Measurements from ENCODE around the gene COL6A1. TPM values are rescaled to one million over a fixed set of nuclear protein-coding genes. Genes with fewer than 3 reads are reported as not detected.
A peak's percentile ranks its signal among the peaks of the same experiment; 100 is the strongest.
"Not testable (repeated sequence)": the region's sequence is repeated elsewhere in the genome, so short reads cannot be mapped to it uniquely, and the experiment has no call there.

The COL6A1 gene
- polyA plus RNA-seq, 1 donor = 205 TPM

DNA sequence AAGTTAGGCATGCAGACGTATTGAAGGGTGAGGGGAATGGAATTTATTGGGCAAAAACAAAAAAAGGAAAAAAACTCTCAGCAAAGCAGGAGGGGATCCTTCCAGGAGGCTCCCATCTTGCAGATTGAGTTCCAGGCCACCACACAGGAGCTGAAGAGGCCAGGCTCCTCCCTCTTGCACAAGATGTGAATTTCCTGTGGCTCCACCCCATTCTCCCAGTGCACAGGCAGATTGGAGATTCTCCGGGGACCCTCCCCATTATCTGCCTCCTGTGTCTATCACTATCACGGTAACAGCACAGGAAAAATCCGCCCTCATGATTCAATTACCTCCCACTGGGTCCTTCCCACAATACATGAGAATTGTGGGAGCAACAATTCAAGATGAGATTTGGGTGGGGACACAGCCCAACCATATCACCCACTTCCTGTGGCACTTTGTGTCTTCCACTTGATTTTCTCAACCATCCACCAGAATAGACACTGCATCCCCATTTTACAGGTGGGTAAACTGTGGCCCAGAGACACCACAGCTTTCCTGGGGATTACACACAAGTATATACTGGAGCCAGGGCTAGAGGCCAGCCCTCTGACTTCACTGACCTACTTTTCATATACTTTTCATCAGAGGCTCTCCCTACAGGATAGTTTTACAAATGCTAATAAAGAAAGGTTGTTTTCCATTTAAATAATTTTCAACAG, 18.9 kb upstream of the COL6A1 start:
- no peak for DNase-seq

DNA sequence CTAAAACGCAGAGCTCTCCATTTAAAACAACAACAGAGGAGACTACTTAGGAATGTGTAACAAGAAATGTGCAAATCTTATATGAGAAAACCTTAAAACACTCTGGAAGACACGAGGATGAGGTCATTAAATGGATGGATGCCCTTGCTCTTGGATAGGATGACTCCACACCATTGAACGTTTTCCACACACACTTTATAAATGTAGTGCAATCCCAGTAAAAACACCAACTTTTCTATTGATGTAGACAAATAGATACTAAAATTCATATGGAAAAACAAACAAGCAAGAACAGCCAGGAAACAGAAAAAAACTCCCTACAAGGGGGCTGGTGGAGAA, 18.4 kb upstream of the COL6A1 start:
- no peak for DNase-seq

DNA sequence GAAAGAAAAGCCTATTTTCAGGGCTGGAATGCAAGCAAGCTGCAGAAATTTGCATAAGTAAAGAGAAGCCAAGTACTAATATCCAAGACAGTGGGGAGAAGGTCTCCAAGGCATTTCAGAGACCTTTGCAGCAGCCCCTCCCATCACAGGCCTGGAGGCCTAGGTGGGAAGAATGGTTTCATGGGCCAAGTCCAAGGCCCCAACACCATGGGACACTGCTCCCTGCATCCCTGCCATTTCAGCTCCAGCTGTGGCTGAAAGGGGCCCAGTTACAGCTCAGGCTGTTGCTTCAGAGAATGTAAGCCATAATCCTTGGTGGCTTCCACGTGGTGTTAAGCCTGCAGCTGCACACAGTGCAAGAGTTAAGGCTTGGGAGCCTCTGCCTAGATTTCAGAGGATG, 16.9 kb upstream of the COL6A1 start:
- DNase-seq = no peak

DNA sequence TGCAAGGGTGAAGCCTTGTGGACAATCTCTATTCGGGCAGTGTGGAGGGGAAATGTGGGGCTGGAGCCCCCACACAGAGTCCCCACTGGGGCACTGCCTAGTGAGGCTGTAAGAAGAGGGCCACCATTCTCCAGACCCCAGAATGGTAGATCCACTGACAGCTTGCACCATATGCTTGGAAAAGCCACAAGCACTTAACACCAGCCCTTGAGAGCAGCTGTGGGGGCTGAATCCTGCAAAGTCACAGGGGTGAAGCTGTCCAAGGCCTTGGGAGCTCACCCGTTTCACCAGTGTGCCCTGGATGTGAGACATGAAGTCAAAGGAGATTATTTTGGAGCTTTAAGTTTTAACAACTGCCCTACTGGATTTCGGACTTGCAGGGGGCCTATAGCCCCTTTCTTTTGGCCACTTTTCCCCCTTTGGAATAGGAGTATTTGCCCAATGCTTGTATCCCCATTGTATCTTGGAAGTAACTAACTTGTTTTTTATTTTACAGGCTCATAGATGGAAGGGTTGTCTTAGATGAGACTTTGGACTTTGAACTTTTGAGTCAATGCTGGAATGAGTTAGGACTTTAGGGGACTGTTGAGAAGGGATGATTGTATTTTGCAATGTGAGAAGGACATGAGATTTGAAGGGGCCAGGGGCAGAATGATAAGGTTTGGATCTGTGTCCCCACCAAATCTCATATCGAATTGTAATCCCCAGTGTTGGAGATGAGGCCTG, 16.3 kb upstream of the COL6A1 start:
- no peak for DNase-seq

DNA sequence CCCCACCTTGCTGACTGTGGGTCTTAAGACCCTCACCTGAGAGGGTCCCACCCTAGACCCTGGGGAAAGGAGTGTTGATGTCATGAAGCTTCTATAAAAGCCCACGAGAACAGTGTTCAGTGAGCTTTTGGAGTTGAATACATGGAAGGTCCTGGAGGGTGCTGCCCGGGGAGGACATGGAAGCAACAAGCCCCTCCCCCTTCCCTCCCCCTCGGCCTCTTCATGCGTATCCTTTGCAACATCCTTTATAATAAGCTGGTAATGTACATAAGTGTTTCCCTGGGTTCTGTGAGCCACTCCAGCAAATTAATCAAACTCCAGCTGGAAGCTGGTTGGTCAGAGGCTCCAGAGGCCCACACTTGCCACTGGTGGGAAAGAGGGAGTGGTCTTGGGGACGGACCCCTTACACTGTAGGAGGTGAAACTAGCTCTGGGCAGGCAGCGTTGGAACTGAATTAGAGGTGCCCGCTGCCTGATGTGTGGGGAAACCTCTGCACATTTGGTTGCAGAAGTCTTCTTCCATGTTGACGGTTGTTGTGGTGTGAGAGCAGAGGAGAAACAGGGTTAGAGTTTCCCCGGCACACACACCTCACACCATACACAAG, 14.7 kb upstream of the COL6A1 start:
- DNase-seq = no peak

DNA sequence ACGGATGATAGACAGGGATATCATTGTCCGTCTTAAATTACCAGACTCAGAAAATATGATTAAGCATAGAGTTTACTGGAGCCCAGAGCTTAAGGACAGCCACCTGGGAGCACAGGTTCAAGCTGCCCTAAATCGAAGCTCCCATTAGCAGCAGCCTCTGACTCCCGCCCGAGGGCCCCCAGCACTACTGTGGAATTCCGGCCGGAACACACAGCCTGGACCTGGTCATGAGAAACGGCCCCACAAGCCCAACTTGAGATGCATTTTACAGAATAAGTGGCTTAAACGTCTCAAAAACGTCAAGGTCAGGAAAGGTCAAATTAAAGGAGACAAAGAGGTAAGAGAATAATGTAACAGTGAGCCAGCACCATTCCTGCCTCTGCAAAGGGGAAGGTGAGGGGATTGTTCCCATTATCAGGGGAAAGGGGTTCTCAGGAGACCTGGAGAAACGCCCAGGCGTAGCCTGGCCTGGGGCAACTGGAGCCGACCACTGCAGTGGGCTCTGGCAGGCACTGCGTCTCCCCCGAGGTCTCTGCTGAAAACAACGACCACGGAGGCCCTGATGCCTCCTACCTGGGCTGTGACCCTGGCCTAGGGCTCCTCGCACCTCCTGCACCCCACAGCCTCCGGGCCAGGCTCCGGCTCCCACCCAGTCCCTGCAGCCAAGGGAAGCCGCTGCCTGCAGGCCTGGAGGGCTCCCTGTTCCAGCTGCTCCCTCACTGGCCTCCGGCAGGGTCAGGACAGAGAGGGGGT, 11.5 kb upstream of the COL6A1 start:
- DNase-seq = no peak

DNA sequence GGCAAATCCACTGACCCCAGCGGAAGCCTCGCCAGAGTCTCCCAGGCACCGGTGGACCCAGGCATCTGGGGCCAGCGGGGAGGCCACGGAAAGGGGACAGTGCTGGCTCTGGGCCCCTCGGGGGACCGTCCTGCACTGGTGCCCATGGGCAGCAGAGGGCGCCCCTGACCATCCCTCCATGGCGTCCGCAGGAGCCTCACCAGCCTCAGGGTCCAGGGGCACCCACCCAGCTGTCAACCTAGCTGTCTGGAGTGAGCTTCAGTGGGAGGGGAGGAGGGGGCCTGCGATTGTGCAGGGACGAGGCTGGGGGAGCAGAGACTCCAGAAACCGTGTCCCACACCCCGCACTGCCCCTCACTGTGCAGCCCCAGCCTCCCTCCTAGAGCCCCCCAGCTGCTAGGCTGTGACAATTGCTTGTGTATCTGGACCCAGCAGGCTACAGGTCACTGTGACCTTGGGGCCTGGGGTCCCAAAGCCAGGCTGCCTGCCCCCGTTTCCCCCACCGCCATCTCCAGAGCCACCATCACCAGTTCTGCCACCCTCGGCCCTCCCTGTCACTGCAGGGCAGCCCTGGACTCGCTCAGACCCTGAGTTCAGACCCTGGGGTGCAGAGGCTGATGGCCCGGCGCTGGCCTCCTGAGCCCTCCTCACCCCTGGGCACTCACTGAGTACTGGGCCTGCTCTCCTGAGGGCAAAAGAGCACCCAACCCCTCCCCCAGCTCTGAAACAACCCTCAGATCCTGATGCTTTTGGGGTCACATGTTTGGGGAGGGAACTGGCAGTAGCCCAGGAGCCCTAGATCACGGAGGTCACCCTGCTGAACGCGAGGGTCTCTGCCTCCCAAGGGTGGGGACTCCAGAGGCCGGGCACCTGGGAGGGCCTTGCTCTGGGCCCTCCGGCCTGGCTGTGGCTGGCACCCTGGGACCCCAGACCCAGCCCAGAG, 10.6 kb upstream of the COL6A1 start:
- DNase-seq = peak; percentile 36

DNA sequence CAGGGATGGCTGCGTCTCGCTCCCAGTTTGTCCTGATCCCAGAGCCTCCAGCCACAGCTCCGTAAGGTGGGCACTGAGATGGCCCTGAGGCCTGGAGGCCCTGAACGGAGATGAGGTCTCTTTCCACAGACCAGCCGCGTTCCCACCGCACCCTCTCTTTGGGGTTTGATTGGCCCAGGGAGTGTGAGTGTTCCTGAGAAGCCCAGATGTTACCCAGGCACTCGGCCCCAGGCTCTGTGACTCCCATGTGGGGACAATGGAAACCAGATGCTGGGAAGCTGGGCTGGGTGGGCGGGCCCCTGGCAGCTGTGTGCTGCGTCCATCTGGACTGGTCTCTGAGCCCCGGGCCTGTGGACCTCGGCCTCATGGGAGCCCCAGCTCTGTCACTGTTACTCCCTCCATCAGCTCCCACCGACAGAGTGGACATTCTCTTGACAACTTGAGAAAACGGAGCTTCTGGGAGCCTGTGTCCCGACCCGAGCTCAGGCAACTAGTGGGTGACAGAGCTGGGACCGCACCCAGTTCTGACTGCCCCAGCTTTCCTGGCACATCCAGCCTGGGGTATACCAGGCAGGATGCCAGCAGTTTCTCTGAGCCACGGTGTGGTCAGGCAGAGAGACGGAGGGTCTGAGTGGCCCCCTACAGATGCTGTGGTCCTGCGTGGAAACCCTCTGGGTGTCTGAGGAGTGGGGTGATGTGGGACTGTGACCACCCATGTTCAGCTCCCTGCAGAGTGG, 9.8 kb upstream of the COL6A1 start:
- no peak for DNase-seq

DNA sequence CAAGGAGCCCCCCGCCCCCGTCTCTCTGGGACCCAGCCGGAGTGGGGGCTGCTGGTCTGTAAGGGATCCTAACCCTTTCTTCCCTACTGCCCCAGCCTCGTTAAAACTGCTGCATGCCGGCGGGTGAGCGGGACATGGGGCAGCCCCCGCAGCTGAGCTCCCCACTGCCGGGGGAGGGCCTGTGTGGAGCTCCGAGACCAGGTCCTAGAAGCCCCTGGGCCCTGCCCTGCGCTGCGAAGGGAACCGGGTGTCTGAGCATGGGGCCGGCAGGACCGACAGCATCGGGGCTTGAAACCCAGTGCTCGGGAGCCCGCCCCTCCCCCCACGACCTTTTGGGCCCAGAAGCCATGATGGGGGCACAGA, 9.2 kb upstream of the COL6A1 start:
- no peak for DNase-seq

DNA sequence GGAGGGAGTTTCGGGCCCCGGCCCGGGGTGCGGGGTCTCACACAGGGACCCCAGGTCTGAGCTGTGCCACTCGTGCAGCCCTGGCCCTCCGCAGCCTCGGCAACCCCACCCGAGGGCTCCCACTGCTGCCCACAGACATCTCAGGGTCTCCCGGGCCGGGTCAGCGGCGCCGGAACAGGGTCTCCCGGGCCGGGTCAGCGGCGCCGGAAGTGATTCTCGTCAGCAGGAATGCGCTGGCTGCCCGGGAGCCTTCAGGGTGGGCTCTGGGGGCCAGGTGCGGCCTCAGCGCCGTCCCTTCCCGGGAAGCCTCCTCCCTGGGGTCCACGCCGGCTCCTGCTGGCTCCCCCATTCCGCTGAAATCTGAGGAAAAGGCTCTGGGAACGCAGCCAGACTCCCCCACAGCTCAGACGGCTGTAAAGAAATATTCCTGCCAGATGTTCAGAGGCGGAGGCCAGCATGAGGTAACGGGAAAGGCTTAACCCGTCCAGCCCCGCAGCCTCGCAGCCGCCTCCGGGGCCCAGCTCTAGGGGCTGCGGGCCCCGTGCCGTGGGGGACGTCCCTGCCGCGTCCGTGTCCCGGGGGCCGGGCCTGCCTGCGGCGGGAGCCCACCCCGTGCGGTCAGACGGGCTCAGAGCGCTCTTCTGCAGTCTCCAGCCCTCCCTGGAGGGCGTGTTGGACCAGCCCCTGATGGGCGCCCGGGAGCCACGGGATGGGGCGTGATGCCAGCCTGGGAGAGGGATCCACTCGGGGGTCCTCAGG, 8.7 kb upstream of the COL6A1 start:
- peak; percentile 90 for DNase-seq

DNA sequence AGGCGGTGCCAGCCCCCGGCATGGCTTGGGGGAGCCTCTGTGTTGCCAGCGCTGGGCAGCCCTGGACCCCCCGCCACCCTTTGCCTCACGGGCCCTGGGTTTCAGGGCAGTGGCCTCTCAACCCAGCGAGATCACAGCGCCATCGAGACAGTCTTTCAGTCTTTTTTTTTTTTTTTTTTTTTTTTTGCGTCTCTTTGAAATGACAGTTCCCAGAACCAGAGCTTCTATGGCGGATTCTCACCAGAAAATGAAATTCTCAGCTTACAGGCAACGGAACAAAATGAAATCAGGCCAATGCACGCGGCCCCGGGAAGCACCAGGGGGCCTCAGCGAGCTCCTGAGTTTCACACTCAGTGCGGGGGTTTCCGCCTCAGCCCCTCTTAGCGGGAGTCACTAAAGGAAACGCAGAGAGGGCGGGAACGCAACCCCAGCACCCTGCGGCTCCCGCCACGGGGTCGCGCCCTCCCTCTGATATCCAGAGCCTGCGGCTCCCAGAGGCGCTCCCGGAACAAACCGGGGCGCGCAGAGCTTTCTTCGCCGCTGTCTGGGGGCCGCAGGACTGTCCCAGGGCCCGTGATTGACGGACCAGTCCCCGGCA, 8.0 kb upstream of the COL6A1 start:
- DNase-seq = peak; percentile 89

DNA sequence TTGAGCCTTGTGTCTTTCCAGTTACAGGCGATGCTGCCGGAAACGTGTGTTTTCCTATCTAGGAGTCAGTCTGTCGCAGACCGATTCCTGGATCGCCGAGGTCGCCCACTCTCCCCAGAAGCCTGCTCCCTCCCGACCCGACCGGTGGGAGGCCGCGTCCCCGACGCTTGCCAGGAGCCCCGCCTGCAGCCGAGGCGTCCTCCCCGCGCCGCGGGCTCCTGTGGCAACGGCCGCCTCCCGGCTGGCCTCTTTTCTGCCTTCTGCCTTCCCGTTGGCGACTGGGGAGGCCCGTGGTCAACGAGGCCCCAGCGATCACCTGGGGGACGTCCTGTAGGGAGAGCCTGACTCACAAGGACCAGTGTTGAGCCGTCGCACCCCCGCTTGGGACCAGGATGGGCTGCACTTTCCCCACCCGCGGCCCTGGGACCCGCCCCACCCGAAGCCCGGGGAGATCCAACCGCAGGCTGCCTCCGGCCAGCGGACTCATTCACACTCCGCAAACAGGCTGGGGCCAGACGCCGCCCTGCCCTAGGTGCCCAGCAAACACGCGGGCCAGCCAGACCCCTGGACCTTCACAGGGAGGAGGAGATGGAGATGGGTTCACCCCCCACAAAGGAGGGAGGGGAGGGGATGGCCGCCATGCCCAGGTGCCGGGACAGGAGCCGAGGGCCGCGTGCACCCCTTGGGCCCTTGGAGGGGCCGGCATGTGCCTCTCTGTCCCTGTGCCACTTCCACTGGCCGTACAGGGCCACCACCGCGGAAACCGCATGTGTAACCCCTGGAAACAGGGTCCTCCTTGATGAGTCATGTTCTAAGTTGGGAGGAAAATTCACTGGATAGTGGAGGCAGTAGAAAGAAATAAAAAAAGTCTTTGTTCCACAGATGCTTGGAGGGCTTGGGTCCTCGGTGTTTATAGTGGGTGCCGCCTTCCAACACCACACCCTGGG, 7.2 kb upstream of the COL6A1 start:
- DNase-seq = no peak

DNA sequence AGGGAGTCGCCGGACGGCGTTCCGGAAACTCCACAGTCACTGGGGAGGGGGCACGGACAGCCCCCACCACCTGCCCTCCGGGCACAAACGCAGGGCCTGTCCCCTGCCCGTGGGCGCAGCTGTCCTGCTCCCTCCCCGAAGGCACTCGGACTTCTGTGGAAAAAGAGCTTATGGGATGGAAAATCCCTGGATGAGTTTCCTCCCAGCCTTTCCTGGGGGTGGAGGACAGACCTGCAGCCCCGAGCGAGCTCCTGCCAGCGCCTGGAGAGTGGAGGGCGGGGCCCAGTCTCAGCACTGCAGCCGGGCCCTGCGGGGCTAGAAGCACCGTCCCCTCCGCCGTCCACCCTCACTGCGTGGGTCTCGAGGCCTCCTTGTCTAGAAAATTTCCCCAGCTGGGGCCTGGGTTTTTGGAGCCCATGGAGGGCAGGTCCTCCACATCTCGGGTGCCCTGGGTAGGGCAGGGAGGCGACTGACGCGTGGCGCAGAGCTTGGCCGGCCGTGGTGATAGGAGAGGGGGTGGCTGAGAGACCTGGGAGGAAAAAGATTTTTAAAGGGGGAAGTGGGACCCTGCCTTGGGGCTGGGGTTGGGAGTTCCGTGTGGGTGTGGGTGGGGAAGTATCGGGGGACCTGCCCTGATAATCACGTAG, 6.4 kb upstream of the COL6A1 start:
- no peak for DNase-seq

DNA sequence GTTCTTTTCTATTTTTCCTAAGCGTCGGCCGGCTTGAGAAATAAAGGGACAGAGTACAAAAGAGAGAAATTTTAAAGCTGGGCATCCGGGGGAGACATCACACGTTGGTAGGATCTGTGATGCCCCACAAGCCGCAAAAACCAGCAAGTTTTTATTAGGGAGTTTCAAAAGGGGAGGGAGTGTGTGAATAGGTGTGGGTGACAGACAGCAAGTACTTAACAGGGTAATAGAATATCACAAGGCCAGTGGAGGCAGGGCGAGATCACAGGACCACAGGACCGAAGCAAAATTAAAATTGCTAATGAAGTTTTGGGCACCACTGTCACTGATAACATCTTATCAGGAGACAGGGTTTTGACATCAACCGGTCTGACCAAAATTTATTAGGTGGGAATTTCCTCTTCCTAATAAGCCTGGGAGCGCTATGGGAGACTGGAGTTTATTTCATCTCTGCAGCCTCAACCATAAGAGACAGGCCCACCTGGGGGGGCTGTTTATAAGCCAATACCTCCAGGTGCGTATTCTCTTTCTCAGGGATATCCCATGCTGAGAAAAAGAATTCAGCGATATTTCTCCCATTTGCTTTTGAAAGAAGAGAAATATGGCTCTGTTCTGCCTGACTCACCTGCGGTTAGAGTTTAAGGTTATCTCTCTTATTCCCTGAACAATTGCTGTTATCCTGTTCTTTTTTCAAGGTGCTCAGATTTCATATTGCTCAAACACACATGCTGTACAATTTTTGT, 5.7 kb upstream of the COL6A1 start:
- DNase-seq = not testable (repeated sequence)

DNA sequence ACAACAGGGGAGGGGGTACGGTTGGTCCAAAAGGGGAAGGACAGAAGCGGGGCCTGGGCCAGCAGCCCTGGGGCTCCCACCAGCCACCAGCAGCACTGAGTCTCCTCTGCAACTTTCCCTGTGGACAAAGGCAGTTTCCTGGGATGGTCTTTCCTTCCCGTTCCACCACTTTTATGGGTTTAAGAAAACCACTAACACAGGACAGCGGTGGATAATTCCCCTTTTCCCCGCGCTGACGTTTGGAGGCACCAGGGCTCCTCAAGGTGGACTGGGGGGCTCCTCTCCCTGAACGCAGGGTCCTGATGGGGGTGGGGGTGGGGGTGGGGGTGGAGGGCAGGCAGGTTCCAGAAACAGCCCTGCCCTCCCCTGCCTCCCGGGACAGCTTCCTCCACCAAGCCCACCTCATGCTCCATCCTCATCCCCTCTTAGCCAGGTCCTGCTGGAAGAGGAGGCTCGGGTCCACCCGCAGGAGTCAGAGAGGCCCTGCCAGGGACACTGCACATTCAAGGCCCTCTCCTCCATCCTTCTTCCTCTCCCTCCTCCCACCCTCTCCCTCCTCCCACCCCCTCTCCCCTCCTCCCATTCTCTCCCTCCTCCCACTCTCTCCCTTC, 4.8 kb upstream of the COL6A1 start:
- DNase-seq = no peak

DNA sequence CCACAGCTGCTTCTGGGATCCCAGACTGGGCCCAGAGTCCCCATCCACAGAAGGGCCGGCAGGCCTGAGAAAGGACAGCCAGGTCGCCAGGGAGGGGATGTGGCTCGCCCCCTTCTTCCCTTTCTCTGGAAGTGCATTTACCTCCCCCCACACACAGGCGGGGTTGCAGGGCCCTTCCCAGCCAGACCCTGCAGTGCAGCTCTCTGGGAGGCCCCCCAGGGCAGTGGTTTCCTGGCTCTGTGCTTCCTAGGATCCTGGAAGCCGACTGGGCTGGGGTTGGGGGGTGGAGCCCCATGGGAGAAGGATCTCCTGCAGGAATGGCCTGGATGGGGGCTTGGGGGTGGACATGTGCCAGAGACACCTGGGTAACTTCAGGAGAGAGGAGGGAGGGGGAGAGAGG, 4.2 kb upstream of the COL6A1 start:
- no peak for DNase-seq

DNA sequence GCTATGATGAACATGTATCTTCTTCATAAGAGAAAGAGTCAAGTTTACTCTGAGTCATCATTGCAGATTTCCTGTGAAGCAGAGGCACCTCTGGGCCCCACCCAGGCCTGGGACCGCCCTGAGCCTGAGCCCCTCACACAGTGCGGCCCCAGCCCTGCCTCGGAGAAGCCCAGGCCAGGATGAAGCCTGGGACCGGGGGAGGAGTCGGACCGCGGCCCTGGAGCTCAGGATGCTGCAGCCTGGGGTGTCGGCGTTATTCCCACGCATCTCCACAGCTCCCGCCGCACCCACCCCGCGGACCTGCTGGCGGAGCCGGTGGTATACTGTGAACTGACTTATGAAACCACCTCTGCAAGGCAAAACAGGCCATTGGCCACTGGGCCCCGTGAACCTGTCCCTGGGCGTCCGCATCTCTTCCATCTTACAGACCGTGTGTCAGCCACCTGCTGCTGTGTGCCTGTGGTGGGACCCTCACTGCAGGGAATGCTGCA, 2.4 kb upstream of the COL6A1 start:
- no peak for DNase-seq

Data from left kidney (tissue), 2 donors.